PC-9 (cell line): ENCODE measurements around the gene C2CD2. TPM values are rescaled to one million over a fixed set of nuclear protein-coding genes. Genes with fewer than 3 reads are reported as not detected.

ENCODE experiments used
- BruUV-seq: library from RNA; stranded (reverse); fragments of 400-500 nt; replicated peaks from 2 replicates; lab custom pipeline; 2021; lab: Mats Ljungman, UMichigan
- CTCF ChIA-PET: fragments of 300-600 bp; sonication (Branson Sonifier 250); formaldehyde crosslinking; loops from one replicate; lab custom pipeline; 2022; ENCODE audit warnings: antibody characterized with exemption; lab: Charles Lee
- POLR2A ChIA-PET: fragments of 300-600 bp; sonication (Branson Sonifier 250); formaldehyde crosslinking; loops from one replicate; lab custom pipeline; 2022; ENCODE audit warnings: antibody characterized with exemption; ENCODE audit not compliant: unreplicated experiment; lab: Charles Lee
- DNase-seq, 2 experiments: peaks; one replicate each; pipeline versions ENCODE4 v3.0.0 to v3.0.0-alpha.2; 2015 to 2022; ENCODE audit warnings: mixed read lengths in 1 of 2
- H2AFZ ChIP-seq: fragments of 200-600 bp; sonication (generic); 2 replicates; pipeline ENCODE4 v1.8.1; 2017; ENCODE audit warnings: antibody characterized with exemption
- H3F3A ChIP-seq: fragments of 200-600 bp; sonication (generic); 2 replicates; pipeline ENCODE4 v1.8.1; 2017; ENCODE audit warnings: antibody characterized with exemption, mild to moderate bottlenecking, low read depth; ENCODE audit not compliant: insufficient read depth
- H3K27ac ChIP-seq: fragments of 200-600 bp; sonication (generic); 2 replicates; pipeline ENCODE4 v1.6.1; 2016; ENCODE audit warnings: mixed run types
- H3K27me3 ChIP-seq: fragments of 200-600 bp; sonication (generic); 2 replicates; pipeline ENCODE4 v1.6.1; 2016; ENCODE audit warnings: low read depth, mixed run types; ENCODE audit not compliant: insufficient read depth
- H3K36me3 ChIP-seq: fragments of 200-600 bp; sonication (generic); 2 replicates; pipeline ENCODE4 v1.6.1; 2016; ENCODE audit warnings: low read depth, mixed run types
- H3K4me1 ChIP-seq: fragments of 200-600 bp; sonication (generic); replicated peaks from 2 replicates; pipeline ENCODE4 v1.6.1; 2016; ENCODE audit warnings: mixed run types; ENCODE audit not compliant: insufficient read depth
- H3K4me2 ChIP-seq: fragments of 200-600 bp; sonication (generic); 2 replicates; pipeline ENCODE4 v1.6.1; 2017; ENCODE audit warnings: mixed run types
- H3K4me3 ChIP-seq: fragments of 200-600 bp; sonication (generic); 2 replicates; pipeline ENCODE4 v1.6.1; 2016; ENCODE audit warnings: mixed run types
- H3K79me2 ChIP-seq: fragments of 200-600 bp; sonication (generic); 2 replicates; pipeline ENCODE4 v1.6.1; 2017; ENCODE audit warnings: low read depth, mixed run types
- H3K9me2 ChIP-seq: fragments of 200-600 bp; sonication (generic); 2 replicates; pipeline ENCODE4 v1.8.1; 2017; ENCODE audit warnings: mild to moderate bottlenecking; ENCODE audit not compliant: insufficient read depth
- H3K9me3 ChIP-seq: fragments of 200-600 bp; sonication (generic); 2 replicates; pipeline ENCODE4 v1.8.1; 2016; ENCODE audit warnings: low read depth; ENCODE audit not compliant: insufficient read depth
- H4K20me1 ChIP-seq: fragments of 200-600 bp; sonication (generic); 2 replicates; pipeline ENCODE4 v1.8.1; 2017; ENCODE audit not compliant: insufficient read depth
- CTCF ChIP-seq: fragments of 200-600 bp; sonication (generic); conservative IDR thresholded peaks from 2 replicates; pipeline ENCODE4 v1.6.1; 2017; ENCODE audit warnings: mixed run types, antibody characterized with exemption, mild to moderate bottlenecking, moderate library complexity
- EZH2 ChIP-seq: fragments of 200-600 bp; sonication (generic); IDR thresholded peaks from 2 replicates; pipeline ENCODE4 v1.8.0; 2017; ENCODE audit warnings: antibody characterized with exemption, low read depth
- intact Hi-C: fragments of 100-400 bp; cut with micrococcal nuclease; formaldehyde crosslinking; loops from one replicate; pipeline ENCODE4 v1.10.0; 2022; ENCODE audit not compliant: unreplicated experiment
- total RNA-seq: library from RNA; stranded (reverse); gene quantifications from 2 replicates; pipeline ENCODE4 v1.2.3, GENCODE V29; 2021

The C2CD2 gene
- total RNA-seq, 1 experiment from 2014 or later = 26.8 TPM

DNA sequence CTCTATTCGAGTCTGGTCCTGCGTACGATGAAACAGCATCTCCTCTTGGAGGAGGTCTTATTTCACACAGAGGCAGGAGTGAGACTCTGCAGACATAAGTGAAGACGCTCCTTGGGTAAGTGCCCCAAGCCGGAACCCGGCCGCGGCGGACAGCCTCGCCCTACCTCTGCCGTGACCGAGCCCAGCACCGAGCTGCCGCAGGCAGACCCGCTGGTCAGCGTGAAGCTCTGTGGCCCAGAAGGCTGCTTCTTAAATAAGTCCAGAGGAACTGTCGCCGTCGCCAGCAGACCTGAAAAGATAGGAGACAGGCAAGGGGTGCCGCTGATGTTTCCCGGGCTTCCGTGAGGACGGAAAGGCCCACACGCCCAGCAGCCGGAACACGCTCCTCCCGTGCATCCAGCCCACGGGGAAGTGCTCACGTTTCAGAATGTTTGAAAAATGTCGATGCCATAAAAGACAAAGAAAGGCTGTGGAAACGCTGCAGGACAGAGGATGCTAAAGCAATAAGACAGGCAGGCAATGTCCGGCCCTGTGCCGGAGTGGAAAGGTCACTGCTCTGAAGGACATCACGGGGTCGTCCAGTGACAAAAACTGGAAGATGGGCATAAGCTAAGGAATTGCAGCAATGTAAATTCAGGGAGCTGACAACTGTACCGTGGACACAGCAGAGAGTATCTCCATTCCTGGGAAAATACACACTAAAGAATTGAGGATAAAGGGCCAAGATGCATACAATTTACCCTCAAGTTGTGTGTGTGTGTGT lies 46.1 kb downstream of the C2CD2 start:
- no peak overlapping the region for H3K4me3 ChIP-seq
- no peak overlapping the region for H3K4me2 ChIP-seq
- POLR2A ChIA-PET = no interaction called here
- H3F3A ChIP-seq = no peaks in the 10 kb centered on the region
- no peaks in the 10 kb centered on the region for H3K4me1 ChIP-seq
- H3K79me2 ChIP-seq = no peaks in the 10 kb centered on the region
- H2AFZ ChIP-seq = no peak overlapping the region
- H3K36me3 ChIP-seq = no peaks in the 10 kb centered on the region
- H3K9me2 ChIP-seq = no peaks in the 10 kb centered on the region
- CTCF ChIA-PET = no interaction called here
- no peaks in the 10 kb centered on the region for H3K27me3 ChIP-seq
- intact Hi-C loops = no loop called here
- H3K27ac ChIP-seq = no peak overlapping the region
- TF ChIP-seq CTCF (no peak), EZH2 (no peak)
- H3K9me3 ChIP-seq = no peaks in the 10 kb centered on the region
- DNase-seq = no peak
- no TSS peak for BruUV-seq
- no peaks in the 10 kb centered on the region for H4K20me1 ChIP-seq

GRCh38 chr21:41906770-41907169 lies 47.0 kb downstream of the C2CD2 start:
- Histone ChIP-seq H3K27me3 (no peaks in the 10 kb centered on the region), H3K9me3 (no peaks in the 10 kb centered on the region), H3K4me2 (no peak overlapping the region), H3K4me3 (no peak overlapping the region), H3K4me1 (no peaks in the 10 kb centered on the region), H3K9me2 (no peaks in the 10 kb centered on the region), H3F3A (no peaks in the 10 kb centered on the region), H4K20me1 (no peaks in the 10 kb centered on the region), H2AFZ (no peak overlapping the region), H3K79me2 (no peaks in the 10 kb centered on the region), H3K36me3 (no peaks in the 10 kb centered on the region), H3K27ac (no peak overlapping the region)
- no TSS peak for BruUV-seq
- POLR2A ChIA-PET = no interaction called here
- TF ChIP-seq EZH2 (no peak), CTCF (no peak)
- DNase-seq = no peak
- intact Hi-C loops = no loop called here
- CTCF ChIA-PET = no interaction called here

GRCh38 chr21:41903559-41904351 lies 50.1 kb downstream of the C2CD2 start:
- intact Hi-C loops = no loop called here
- H4K20me1 ChIP-seq = no peaks in the 10 kb centered on the region
- no peaks in the 10 kb centered on the region for H3K4me1 ChIP-seq
- BruUV-seq = no TSS peak
- no peak for DNase-seq
- no peak overlapping the region for H2AFZ ChIP-seq
- ChIA-PET POLR2A (no interaction called here), CTCF (no interaction called here)
- H3K79me2 ChIP-seq = no peaks in the 10 kb centered on the region
- no peak for TF ChIP-seq EZH2
- TF ChIP-seq CTCF = no peak
- H3K27ac ChIP-seq = no peak overlapping the region
- H3K36me3 ChIP-seq = no peaks in the 10 kb centered on the region
- no peak overlapping the region for H3K4me2 ChIP-seq
- H3K9me2 ChIP-seq = no peaks in the 10 kb centered on the region
- H3F3A ChIP-seq = no peaks in the 10 kb centered on the region
- H3K27me3 ChIP-seq = no peaks in the 10 kb centered on the region
- H3K9me3 ChIP-seq = no peaks in the 10 kb centered on the region
- no peak overlapping the region for H3K4me3 ChIP-seq
